Heart right ventricle (tissue), 16 donors: ENCODE measurements around the gene TEX36. TPM values are rescaled to one million over a fixed set of nuclear protein-coding genes. Genes with fewer than 3 reads are reported as not detected.
"Not testable (repeated sequence)": the region's sequence is repeated elsewhere in the genome, so short reads cannot be mapped to it uniquely, and the experiment has no call there.

Experiments used
- ATAC-seq, 8 donors: fragments of 200-7000 bp; cut with Tn5 transposase; one replicate each; pipeline ENCODE4 v1.9.1; 2020; ENCODE audit warnings: mild to moderate bottlenecking in 8 of 8, moderate library complexity in 8 of 8, moderate number of reproducible peaks in 1 of 8
- DNase-seq, 2 donors: peaks; one replicate each; pipeline ENCODE4 v3.0.0-alpha.2; 2020
- H3K27ac ChIP-seq, 10 donors: fragments of 200-600 bp; sonication (generic) in 2 of 10; one replicate each; pipeline versions ENCODE4 v1.5.0 to v1.8.0; 2020 to 2022; ENCODE audit warnings: mild to moderate bottlenecking in 3 of 10
- H3K27me3 ChIP-seq, 7 donors: fragments of 200-600 bp; one replicate each; pipeline ENCODE4 v1.8.0; 2021 to 2022; ENCODE audit warnings: mild to moderate bottlenecking in 2 of 7
- H3K36me3 ChIP-seq, 9 donors: fragments of 200-600 bp; sonication (generic) in 1 of 9; one replicate each; pipeline versions ENCODE4 v1.5.0 to v1.8.0; 2020 to 2022; ENCODE audit warnings: mild to moderate bottlenecking in 2 of 9
- H3K4me1 ChIP-seq, 9 donors: fragments of 200-600 bp; sonication (generic) in 1 of 9; one replicate each; pipeline versions ENCODE4 v1.5.0 to v1.8.0; 2020 to 2022; ENCODE audit warnings: mild to moderate bottlenecking in 4 of 9
- H3K4me3 ChIP-seq, 10 donors: fragments of 200-600 bp; sonication (generic) in 2 of 10; one replicate each; pipeline versions ENCODE4 v1.5.0 to v1.8.0; 2020 to 2022; ENCODE audit warnings: mild to moderate bottlenecking in 7 of 10, moderate library complexity in 2 of 10
- H3K9me3 ChIP-seq, 11 donors: fragments of 200-600 bp in 10 of 11; sonication (generic) in 2 of 11; one replicate each; pipeline versions ENCODE4 v1.5.0 to v1.8.0; 2013 to 2022; ENCODE audit warnings: mild to moderate bottlenecking in 2 of 11, control low read depth in 1 of 11, moderate library complexity in 1 of 11
- CTCF ChIP-seq, 9 donors: fragments of 200-600 bp; sonication (generic) in 2 of 9; IDR thresholded peaks; one replicate each; pipeline versions ENCODE4 v1.5.0 to v1.8.0; 2021 to 2022; ENCODE audit warnings: antibody characterized with exemption in 9 of 9, mild to moderate bottlenecking in 5 of 9, moderate library complexity in 1 of 9
- WGBS, 2 donors: extraction: QIAGEN DNeasy Blood & Tissue Kit; methylation state at CpG; one replicate each; pipeline ENCODE4 v1.1.7; 2013; ENCODE audit warnings: inconsistent platforms in 1 of 2; 5-methylcytosine and 5-hydroxymethylcytosine counted together
- intact Hi-C, 10 donors: fragments of 100-400 bp; cut with DNase I; formaldehyde crosslinking; loops; one replicate each; pipeline versions ENCODE4 v1.11.1 to v1.14.2; 2022
- polyA plus RNA-seq, 2 donors: library from polyadenylated mRNA; stranded (reverse); fragments of 200-250 nt; gene quantifications; one replicate each; pipeline ENCODE4 v1.2.3, GENCODE V29; 2013
- total RNA-seq, 10 donors: library from RNA; stranded (reverse); fragmentation: NEBNext Ultra II Directional in 3 of 10; extraction: Animal tissue kit (Norgen Biotek cat#: 25700) in 3 of 10; gene quantifications; one replicate each; pipeline versions ENCODE4 v1.2.1 to v1.2.4, GENCODE V29; 2021 to 2023
- donor health status: Arrhythmogenic right ventricular cardiomyopathy.
- donor health status: ischemic (EF 13 %, LVEDD 7.1; RV severe dilation, severe dysfunction).
- donor health status: healthy with polysubstance abuse.
- donor health status: DM: no; HTN: yes; CAD: no.
- donor health status: DM: no; HTN: no; CAD: no.
- donor health status: ischemic (EF 25% LVEDD 6.9; RV normal size, moderate dysfunction).
- donor health status: ischemic (EF 25% LVEDD 5.7; RV mildly dilated, moderate dysfunction).
- donor health status: healthy.
- donor health status: DM: yes; HTN: yes; CAD: no.
- donor health status: Ischemic cardiomyopathy.
- donor health status: ischemic (EF 35%, LVEDD 5.7; RV mildly dilated, moderate dysfunction).
- donor health status: nonischemic (EF 11% LVEDD 7.7; RV severe dilation, severe dysfunction).
- donor health status: DM: yes; HTN: yes; CAD: no.
- donor health status: PGD.
- donor health status: ischemic (EF 29% LVEDD 5.4; RV normal size, mild dysfunction).
- donor health status: nonischemic (EF 23%, LVEDD 6.1; RV moderate dilation, normal function).

Gene TEX36
- total and polyA plus RNA-seq, 12 donors = not detected

- intact Hi-C loops = loop anchor here in 4 of 10 donors (5.0 to 10.0 kb wide), 2 partner anchors 101 to 104 kb away; partner anchors contain the start of genes BCCIP (in 4 of the 4) and UROS (in 4 of the 4)
- DNase-seq (no peak), ATAC-seq (no peak)
- WGBS, 2 donors = 91 to 92% methylated on average over 6 of the region's 6 CpGs
- Histone ChIP-seq H3K36me3 (peaks cover 0 to 53% (median 30%) of the 10 kb centered on the region in 9 donors), H3K27me3 (no peaks in the 10 kb centered on the region), H3K27ac (no peak overlapping the region), H3K4me1 (peaks cover 5 to 29% (median 15%) of the 10 kb centered on the region in 9 donors), H3K9me3 (peaks cover 0 to 8% (median 0%) of the 10 kb centered on the region in 11 donors), H3K4me3 (peak overlapping the region in 3 of 10 donors; percentile 83 to 93 (median 84))
- TF ChIP-seq CTCF (IDR thresholded peaks at IDR 0.05) = no peak
These were observed 38.1 kb upstream of the TEX36 start for GRCh38 chr10:125721035-125721434.

GRCh38 chr10:125720002-125720382 lies 37.0 kb upstream of the TEX36 start:
- no peak for TF ChIP-seq CTCF (IDR thresholded peaks at IDR 0.05)
- WGBS, 2 donors = 1% methylated on average over 15 of the region's 15 CpGs

GRCh38 chr10:125719173-125720001 lies 36.4 kb upstream of the TEX36 start, which contains the start of gene EDRF1:
Gene EDRF1, plus strand, starts transcription at chr10:125719709. Its CDS starts 99 bp downstream, at chr10:125719808.
- H3K4me1 ChIP-seq = peaks cover 5 to 29% (median 15%) of the 10 kb centered on the region in 9 donors
- intact Hi-C loops = loop anchor here in 5 of 10 donors (5.0 to 10.0 kb wide), 3 partner anchors 103 to 805 kb away; partner anchors contain the start of genes BCCIP (in 4 of the 5) and UROS (in 4 of the 5)
- peaks cover 0 to 18% (median 0%) of the 10 kb centered on the region in 11 donors for H3K9me3 ChIP-seq
- 0 to 1% methylated on average over 71 to 72 of the region's 72 CpGs for WGBS, 2 donors
- H3K27me3 ChIP-seq = no peaks in the 10 kb centered on the region
- peak within 1 kb of the TSS; percentile 83 to 97 (median 90) for H3K4me3 ChIP-seq
- H3K36me3 ChIP-seq = peaks cover 0 to 37% (median 16%) of the 10 kb centered on the region in 9 donors
- ATAC-seq (peak; percentile 100), DNase-seq (peak; percentile 99)
- no peak for TF ChIP-seq CTCF (IDR thresholded peaks at IDR 0.05)
- peak within 1 kb of the TSS; percentile 65 to 94 (median 88) for H3K27ac ChIP-seq

More at GRCh38 chr10:125720002-125720382, 37.0 kb upstream of the TEX36 start:
- Histone ChIP-seq H3K27ac (peak overlapping the region in 9 of 10 donors; percentile 79 to 94 (median 89)), H3K4me1 (peaks cover 5 to 29% (median 15%) of the 10 kb centered on the region in 9 donors), H3K27me3 (no peaks in the 10 kb centered on the region), H3K36me3 (peaks cover 0 to 43% (median 22%) of the 10 kb centered on the region in 9 donors), H3K4me3 (peak overlapping the region; percentile 83 to 97 (median 90)), H3K9me3 (peaks cover 0 to 15% (median 0%) of the 10 kb centered on the region in 11 donors)
- ATAC-seq = no peak
- no peak for DNase-seq
- intact Hi-C loops = loop anchor here in 4 of 10 donors (5.0 to 10.0 kb wide), 2 partner anchors 102 to 105 kb away; partner anchors contain the start of genes BCCIP (in 4 of the 4) and UROS (in 4 of the 4)

GRCh38 chr10:125714728-125715127 lies 31.8 kb upstream of the TEX36 start:
- H3K9me3 ChIP-seq = peaks cover 0 to 42% (median 0%) of the 10 kb centered on the region in 11 donors
- ATAC-seq, H3K27me3 ChIP-seq, H3K36me3 ChIP-seq, H3K27ac ChIP-seq, H3K4me3 ChIP-seq, DNase-seq: not testable (repeated sequence)
- intact Hi-C loops = loop anchor here in 1 of 10 donors (10.0 kb wide), 1 partner anchor 800 kb away; no protein-coding TSS in a partner anchor
- 88 to 99% methylated on average over 4 of the region's 4 CpGs for WGBS, 2 donors
- peaks cover 0 to 17% (median 5%) of the 10 kb centered on the region in 9 donors for H3K4me1 ChIP-seq
